Bladder microvascular endothelial cell (primary cell): ENCODE data around the gene SPTB. TPM values are rescaled to one million over a fixed set of nuclear protein-coding genes. Genes with fewer than 3 reads are reported as not detected.

Experiments
- total RNA-seq: library from RNA; depleted of rRNA; stranded (reverse); fragments of >200 nt; gene quantifications from 2 replicates; pipeline ENCODE4 v1.2.3, GENCODE V29; 2014

The SPTB gene
- under 0.01 and 0.06 TPM in 2 replicates for total RNA-seq

GRCh38 chr14:64879635-64880220 is at the start of gene SPTB:
TSS of gene SPTB (minus strand) at chr14:64879907. CDS start at chr14:64823094, 56,813 bp downstream.

GRCh38 chr14:64914237-64915028 is 34.7 kb upstream of the SPTB start, which contains the start of gene CHURC1:
TSS of gene CHURC1 (plus strand) at chr14:64914455. CDS start at chr14:64914496, 41 bp downstream.

GRCh38 chr14:64704143-64704742 is 175.5 kb downstream of the SPTB start, which contains the start of gene PLEKHG3:
TSS of gene PLEKHG3 (plus strand) at chr14:64704424. CDS start at chr14:64727632, 23,208 bp downstream.

Other genes starting within 250 kb of the SPTB start
- 0.16 and 5.0 TPM in 2 replicates for gene PLEKHG3, start 175.5 kb downstream of the SPTB start, total RNA-seq
- gene CHURC1, start 34.5 kb upstream of the SPTB start, total RNA-seq: 27.8 and 34.7 TPM in 2 replicates
- not detected in 2 replicates for gene GPX2, start 62.8 kb upstream of the SPTB start, total RNA-seq
- 4.0 and 11.5 TPM in 2 replicates for gene RAB15, start 92.4 kb upstream of the SPTB start, total RNA-seq
- gene FNTB, start 107.0 kb upstream of the SPTB start, total RNA-seq: 5.0 and 10.5 TPM in 2 replicates
- 32.9 and 48.2 TPM in 2 replicates for gene MAX, start 222.6 kb upstream of the SPTB start, total RNA-seq